IPS DF 4.7 (cell line): Measurements from ENCODE around the gene PYGL.
A peak's percentile ranks its signal among the peaks of the same experiment; 100 is the strongest.
"Not testable (repeated sequence)": the region's sequence is repeated elsewhere in the genome, so short reads cannot be mapped to it uniquely, and the experiment has no call there.

Experiments used
- DNase-seq: peaks from one replicate; pipeline ENCODE4 v3.0.0-alpha.2; 2013; ENCODE audit warnings: low spot score; ENCODE audit errors: extremely low read depth

The PYGL gene

DNA sequence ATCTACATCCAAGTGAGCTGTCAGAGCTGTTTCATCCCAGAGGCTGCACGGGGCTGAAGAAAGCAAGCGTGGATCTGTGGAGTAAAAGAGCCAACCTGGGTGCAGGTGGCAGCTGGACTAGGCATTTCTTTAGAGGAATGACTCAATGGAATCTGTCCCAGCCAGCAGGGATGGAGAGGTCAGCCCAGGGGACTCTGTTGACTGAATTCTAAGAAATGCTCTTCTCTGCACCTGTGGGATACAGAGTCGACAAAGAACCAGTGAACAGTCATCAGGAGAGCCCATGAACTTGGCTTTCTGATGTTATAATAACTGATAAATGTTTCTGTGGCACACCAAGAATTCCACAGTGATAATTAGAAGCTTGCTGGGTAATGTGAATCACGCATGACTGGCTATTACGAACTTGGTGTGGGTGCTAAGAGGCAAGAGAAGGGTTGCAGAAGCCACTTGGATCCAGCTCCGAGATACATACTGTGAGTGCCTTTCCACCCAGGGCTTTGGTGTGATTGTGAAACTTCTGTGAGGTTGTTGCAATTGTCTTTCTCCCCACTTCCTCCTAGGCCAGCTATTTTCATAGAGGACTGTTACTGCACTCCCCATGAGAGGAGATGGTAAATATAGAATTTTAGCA lies 16.2 kb downstream of the PYGL start:
- DNase-seq, result no peak

DNA sequence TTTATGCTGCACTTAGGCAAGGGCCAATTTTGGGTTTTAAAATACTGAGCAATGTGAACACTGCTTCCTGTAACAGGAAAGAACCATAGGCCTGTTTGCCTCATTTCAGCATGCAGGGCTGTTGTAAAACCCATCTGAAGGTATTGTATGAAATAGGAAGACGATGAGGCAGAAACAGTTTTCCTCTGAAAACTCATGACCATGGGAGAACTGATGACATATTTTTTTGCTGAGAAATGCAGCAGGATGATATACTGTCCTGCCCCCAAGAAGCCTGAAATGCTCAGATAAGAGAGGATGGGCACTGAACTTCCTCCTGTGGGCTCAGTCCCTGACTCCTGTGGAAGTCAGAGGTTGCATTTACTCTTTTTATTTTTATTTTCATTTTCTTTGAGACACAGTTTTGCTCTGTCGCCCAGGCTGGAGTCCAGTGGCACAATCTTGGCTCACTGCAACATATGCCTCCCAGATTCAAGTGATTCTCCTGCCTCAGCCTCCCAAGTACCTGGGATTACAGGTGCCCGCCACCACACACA lies 17.4 kb downstream of the PYGL start:
- DNase-seq, result no peak

DNA sequence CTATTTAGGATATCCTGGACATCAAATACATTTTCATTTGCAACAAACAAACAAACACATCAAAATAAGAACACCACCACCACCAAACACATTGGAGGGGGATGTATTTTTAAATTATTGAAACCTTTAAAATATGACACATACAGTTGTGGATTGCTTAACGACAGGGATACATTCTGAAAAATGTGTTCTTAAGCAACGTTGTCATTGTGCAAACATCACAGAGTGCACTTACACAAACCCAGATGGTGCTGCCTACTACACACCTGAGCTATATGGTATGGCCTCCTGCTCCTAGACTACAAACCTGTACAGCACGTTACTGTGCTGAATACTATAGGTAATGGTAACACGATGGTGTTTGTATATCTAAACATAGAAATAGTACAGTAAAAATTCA lies 19.4 kb downstream of the PYGL start:
- DNase-seq, result no peak

DNA sequence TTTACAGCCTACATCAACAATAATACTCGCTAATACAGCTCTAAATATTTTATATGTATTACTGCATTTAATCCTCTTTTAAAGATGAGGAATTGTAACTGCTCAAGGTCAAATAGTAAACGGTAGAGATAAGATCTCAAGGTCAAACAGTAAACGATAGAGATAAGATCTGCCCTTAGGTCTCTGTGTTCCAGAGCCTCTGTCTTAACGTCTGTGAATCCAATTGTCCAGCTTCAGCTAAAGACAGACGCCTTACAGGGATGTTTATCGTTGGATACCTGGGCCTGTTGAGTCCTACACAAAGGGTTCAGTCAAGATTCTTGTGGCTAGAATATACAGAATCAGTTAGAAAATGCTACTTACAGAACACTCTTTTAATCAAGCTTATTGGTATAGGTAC lies 20.0 kb downstream of the PYGL start:
- no peak for DNase-seq

DNA sequence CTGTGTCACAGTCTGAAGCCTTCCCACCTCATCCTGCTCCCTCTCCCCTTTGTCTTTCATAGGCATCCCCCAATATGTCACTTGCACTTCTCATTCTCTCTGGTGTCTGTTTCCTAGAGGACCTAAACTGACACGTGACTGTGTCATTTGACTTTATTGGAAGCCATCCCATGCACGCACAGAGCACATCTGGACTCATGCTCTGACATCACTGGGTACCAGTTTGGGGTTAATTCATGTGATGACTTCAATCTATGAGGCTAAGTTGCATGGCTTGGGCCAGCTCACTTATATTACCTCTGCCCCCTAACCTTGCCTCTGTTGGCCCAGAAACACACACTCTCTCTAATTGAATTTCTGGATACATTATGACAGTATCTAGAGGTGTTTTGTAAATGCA lies 21.5 kb downstream of the PYGL start:
- no peak for DNase-seq

DNA sequence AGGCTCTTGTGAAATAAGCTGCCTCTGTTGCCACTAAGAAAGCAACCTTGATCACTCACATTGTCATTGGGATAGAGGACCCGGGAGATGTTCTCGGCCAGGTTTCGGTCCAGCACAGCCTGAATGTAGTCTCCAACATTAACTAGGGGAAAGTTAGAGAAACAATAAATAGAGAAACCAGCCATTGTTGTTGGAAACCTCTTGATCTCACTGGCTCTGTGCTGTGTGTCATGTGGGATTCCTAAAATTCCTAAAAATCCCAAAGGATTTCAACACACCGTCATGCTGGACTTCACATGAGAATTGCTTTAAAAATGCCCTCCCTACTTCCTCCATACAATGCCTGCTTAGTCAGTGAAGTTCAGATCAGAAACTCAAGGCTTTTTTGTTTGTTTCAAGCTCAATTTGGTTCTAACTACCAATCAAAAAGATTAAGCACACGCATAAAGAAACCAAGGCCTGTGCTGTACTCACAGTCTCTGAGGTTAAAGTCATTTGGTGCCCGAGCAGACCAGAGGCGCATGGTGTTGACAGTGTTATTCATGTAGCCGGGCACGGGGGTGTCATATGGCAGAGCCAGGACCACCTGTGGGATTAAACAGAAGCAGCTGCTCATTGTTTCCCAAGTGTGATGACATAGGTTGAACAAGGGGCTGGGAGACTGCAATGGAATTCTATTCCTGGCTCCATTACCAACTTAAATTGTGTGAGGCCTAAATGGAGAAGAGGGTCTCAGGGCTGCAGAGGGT lies 23.6 kb downstream of the PYGL start:
- no peak for DNase-seq

DNA sequence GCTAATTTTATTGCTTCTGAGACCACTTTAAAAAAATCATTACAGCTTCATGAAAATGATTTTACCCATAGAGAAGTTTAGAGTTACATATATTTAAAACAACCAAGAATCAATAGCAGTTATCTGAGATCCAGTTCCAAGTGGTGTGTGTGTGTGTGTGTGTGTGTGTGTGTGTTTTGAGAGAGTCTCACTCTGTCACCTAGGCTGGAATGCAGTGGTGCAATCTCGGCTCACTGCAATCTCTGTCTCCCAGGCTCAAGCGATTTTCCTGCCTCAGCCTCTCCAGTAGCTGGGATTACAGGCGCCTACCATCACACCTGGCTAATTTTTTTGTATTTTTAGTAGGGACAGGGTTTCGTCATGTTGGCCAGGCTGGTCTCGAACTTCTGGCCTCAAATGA lies 24.8 kb downstream of the PYGL start:
- DNase-seq, result not testable (repeated sequence)

DNA sequence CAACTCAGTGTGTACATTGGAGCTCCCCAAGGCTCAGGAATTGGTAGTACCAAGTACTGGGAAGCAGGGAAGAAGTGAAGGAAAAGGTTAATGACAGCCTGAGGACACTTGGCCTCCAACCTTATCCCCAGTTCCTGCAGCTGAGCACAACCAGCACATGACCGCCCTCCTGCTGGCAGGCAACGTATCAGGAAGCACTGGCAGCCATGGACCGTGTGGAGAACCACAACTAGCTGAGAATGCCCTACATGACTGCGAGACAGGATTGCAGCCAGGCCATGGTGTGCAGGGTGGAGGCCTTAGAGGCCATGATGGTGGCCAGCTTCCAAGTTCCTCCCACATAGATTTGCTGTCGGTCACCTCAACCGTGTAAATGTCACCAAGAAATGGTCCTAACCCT lies 26.8 kb downstream of the PYGL start:
- no peak for DNase-seq

DNA sequence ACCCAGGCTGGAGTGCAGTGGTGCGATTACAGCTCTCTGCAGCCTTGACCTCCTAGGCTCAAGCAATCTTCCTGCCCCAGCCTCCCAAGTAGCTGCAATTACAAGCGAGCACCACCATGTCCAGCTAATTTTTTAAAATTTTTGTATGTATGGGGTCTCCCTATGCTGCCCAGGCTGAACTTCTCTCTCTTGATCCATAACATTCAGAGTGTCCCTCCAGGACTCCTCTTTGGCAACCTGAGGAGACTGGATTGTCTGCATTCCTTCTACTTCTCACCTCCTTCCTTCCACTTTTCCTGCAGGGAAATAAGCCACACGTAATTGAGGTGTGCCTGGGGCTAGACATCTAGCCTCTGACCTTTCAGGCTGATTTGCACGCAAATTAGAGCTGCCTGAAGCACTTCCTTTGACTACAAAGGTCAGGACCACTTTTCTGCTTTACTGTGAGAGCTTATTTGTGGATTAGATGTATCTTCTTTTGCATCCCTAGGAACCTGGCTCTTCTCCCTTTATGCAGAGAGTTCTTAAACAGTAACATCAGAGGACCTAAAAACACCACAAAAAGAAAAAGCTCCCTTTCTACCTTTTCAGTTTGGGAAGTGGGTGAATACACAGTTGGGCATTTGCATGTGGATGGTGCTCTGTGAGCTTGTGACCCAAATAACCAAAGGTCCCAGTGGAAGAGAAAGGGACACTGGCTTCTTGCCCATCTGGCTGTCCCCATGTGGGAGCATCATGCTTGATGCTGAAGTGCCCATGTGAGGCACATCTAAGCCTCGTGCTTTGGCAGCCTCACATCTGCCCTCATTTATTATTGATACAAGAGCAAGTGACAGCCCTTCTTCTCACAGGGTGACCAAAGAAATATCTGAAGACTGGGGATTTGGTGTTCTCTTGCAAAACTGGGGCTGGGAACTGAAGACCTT lies 33.5 kb downstream of the PYGL start:
- peak; percentile 64 for DNase-seq

DNA sequence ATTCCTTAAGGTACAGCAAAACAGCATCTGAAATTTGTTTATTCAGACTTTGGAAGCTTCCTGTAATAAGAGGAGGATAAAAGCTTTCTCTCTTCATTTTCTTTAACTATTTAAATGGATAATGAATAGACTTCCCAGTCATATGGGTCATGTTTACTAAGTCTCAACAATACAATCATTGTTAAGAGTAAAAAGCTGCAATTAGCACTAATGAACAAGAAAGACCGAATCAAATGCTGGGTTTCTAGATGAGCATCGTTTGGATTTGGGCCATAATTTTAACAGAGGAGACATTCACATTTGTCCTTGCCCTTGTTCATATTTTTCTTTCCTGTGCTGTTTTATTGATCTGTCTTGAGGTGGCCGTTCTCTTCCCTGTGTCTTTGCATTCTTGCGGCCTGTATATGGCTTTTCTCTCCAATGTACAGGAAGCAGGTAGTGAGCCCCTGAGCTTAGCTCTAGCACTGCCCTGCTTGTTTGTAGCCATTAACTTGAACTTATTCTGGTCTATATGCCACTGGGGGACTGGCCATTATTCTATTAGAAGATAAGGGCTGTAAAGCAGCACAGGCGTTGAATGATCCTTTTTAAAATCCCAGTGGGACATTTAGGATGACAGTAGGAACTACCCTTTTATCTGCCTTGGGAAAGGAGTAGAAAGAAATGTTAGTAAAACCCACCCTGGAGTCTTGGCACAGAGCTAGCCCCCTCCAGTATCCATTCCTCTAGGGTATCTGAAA lies 37.8 kb downstream of the PYGL start:
- no peak for DNase-seq

DNA sequence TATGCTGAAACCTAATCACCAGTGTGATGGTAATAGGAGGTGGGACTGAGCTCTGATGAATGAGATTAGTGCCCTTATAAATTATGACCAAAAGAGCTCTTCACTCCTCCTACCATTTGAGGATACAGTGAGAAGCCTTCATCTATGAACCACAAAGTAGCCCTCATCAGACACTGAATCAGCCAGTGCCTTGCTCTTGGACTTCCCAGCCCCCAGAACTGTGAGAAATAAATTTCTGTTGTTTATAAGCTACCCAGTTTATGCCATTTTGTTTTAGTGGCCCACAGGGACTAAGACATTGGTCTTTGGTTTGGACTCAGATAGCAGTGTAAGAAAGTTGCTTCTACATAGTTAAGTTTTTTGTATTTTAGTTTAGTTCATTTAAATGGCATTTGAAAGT lies 39.6 kb downstream of the PYGL start:
- no peak for DNase-seq

DNA sequence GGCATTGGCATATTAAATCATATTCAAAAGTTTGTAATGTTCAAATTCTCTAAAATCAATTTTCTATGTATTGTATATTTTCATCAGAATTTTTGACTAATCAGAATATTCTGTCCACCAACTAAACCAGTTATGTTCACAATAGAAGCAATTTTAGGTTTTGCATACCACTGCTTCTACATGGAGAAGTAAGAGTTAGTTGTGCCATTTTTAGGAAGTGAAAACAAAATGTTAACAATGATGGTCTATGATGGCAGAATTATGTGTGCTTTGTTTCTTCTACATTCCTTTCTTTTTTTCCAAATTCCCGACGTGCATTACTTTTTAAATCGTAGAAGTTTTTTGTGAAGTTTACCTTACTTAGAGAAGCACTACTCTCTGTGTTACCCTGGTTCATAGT lies 42.9 kb downstream of the PYGL start:
- no peak for DNase-seq

DNA sequence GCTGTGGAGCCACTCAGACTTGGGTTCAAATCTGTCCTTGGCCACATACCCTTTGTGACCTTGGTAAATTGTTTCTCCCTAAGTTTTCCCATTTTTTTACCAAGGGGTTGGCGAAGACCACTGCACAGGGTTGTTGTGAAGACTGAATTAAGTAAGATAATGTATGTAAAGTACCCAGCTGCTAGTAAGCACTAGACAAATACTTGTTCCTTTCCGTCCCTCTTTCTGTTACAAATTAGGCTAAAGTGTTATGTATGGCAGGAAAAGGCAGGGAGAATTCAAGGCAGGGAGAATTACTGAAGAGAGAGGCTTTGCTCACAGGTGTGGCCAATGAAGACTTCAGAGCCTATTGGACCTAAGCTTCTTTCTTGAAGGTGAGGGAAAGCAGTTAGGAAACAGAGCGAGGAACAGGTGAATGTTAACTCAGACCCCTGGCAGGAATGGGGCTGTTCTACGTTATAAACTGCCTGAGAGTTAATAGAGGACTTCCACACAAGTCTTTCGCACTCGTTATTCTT lies 46.6 kb downstream of the PYGL start:
- DNase-seq, result peak; percentile 41

DNA sequence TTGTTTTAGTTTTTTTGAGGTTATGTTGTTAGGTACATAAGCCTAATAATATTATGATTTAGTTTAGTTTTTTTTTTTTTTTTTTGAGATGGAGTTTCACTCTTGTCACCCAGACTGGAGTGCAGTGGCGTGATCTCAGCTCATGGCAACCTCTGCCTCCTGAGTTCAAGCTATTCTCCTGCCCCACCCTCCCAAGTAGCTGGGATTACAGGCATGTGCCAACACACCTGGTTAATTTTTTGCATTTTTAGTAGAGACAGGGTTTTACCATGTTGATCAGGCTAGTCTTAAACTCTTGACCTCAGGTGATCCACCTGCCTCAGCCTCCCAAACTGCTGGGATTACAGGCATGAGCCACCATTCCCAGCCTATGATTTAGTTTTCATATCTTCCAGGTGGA lies 47.3 kb downstream of the PYGL start:
- not testable (repeated sequence) for DNase-seq

DNA sequence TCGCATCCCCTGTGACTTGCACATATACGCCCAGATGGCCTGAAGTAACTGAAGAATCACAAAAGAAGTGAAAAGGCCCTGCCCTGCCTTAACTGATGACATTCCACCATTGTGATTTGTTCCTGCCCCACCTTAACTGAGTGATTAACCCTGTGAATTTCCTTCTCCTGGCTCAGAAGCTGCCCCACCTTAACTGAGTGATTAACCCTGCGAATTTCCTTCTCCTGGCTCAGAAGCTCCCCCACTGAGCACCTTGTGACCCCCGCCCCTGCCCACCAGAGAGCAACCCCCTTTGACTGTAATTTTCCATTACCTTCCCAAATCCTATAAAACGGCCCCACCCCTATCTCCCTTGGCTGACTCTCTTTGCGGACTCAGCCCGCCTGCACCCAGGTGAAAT lies 47.9 kb downstream of the PYGL start:
- not testable (repeated sequence) for DNase-seq

DNA sequence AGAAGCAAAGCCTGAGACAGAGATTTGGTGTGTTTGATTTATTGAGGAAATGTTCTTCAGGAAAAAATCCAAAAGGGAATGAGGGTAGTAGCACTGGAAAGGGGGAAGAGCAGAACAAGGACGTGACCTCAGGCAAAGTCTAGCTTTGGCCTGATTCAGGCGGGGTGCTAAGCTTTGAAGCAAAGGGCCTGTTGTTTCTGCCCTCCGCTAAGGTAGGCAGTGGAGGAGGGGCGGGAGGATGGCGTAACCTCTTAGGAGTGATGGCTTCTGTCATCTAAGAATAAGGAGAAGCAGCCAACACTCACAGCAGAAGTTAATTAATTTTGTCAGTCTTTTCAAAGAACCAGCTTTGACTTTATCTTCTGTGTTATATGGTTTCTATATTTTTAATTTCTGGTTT lies 52.0 kb downstream of the PYGL start:
- DNase-seq, result peak; percentile 36

DNA sequence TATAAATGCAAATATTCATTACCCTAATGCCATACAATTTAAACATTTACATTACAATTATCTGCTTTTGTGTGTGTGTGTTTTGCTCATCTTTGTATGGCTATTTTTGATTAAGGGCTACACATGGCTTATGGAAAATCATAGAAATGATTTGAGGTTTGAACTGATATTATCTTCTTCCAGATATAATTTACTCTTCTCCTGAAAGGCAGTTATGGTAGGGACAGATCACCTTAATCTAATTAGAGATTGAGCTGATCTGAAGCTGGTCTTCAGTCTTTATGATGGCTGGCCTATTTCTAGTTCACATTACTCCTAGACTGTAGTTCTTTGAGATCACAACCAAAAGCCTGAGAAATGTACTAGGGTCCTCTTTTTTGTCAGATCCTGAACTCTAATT lies 56.8 kb downstream of the PYGL start:
- no peak for DNase-seq

DNA sequence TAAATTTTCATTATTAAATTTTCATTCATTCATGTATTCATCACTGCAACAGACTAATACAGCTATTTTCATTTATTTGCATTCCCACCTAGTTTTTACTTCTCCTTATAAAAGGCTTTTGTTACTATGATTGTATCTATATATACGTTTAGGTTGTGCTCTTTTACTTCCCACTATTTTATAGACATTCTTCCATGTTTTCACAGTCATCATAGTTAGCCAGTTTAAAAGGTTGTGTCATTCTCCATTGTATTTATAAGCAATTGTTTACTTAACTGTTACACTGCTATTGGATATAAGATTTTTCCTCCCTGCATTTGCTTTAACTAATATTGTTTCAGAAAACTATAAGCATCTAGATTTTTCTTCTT lies 60.5 kb downstream of the PYGL start:
- no peak for DNase-seq

DNA sequence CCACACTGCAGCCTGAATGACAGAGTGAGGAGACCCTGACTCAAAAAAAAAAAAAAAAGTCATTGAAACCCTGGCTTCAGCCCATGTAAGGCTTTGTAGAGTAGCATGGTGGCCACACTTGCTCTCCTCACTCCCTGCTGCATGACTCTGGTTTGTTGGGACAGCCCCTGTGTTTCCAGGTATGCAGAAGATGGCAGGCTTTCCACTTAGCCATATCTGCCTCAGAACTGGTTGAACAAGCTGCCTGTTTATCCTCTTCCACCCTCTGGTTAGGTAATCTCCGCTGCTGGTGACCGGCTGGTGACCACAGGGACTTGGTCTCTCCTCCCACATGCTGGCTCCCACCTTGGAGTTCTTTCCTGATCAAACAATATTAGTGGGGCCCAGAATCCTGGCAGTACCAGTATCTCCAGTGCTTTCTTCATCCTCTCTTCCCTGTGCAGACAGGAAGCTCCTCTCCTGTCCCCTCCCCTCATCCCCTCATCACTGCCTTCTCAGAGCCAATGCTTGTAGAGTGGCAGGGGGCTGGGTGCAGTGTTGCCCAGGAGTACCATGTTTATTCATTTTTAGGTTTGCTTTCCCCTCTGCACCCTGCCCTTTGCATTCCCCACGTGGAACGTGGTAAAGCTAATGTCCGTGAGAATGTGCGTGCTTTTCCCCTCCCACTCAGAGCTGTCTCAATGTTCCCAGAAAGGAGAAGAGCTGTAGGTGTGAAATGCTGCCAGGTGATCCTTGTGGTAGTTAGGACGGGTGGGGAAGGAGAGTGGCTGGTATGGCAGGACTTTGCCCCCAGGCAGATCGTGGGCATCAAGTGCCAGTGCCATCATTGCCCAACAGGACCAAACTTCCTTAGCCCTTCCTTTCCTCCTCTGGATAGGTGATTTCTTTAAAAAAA lies 61.1 kb downstream of the PYGL start:
- DNase-seq, result no peak
